K562 (cell line): Measurements from ENCODE around the gene SPHK2. TPM values are rescaled to one million over a fixed set of nuclear protein-coding genes. Genes with fewer than 3 reads are reported as not detected.

Experiments used
- ATAC-seq: fragments of 200-7000 bp; cut with Tn5 transposase; 3 replicates; pipeline ENCODE4 v1.9.1; 2020; ENCODE audit warnings: moderate library complexity
- BruUV-seq: library from RNA; stranded (reverse); fragments of 400-500 nt; replicated peaks from 2 replicates; lab custom pipeline; 2021; lab: Mats Ljungman, UMichigan
- CTCF ChIA-PET: fragments of 300-600 bp; formaldehyde crosslinking; extraction: SDS; loops from one replicate; lab custom pipeline; 2021; ENCODE audit warnings: low intra/inter-chr PET ratio; lab: Yijun Ruan, JAX
- POLR2A ChIA-PET: fragments of 300-600, 350-650 bp; sonication (Branson Sonifier 250); formaldehyde crosslinking; extraction: SDS; loops from one replicate; lab custom pipeline; 2021; ENCODE audit warnings: antibody characterized with exemption, inconsistent platforms; lab: Yijun Ruan, JAX
- DNase-seq, 4 experiments: peaks; one replicate each; pipeline versions ENCODE4 v3.0.0 to v3.0.0-alpha.2; 2011 to 2018; ENCODE audit warnings: low spot score in 3 of 4, mixed read lengths in 3 of 4; ENCODE audit errors: extremely low read depth in 1 of 4
- FAIRE-seq: peaks from 2 replicates; lab custom pipeline; 2011; peaks lifted over from hg19 to GRCh38; lab: Jason Lieb, UNC
- H2AFZ ChIP-seq: 2 replicates; pipeline ENCODE4 v1.6.0; 2011; ENCODE audit warnings: low read depth, low read length, control low read depth, inconsistent platforms
- H3K27ac ChIP-seq: fragments of 200-600 bp; 3 replicates; pipeline ENCODE4 v1.8.0; 2011; ENCODE audit warnings: low read depth, mild to moderate bottlenecking, control low read depth, inconsistent platforms, low read length, moderate library complexity, mixed read lengths; ENCODE audit errors: extremely low read depth
- H3K27me3 ChIP-seq, 2 experiments: fragments of 300-600 bp in 1 of 2; 2 replicates in 1 of 2; 3 replicates in 1 of 2; pipeline versions ENCODE4 v1.6.0 to v1.8.0; 2011; ENCODE audit warnings: inconsistent platforms in 2 of 2, low read length in 2 of 2, mild to moderate bottlenecking in 1 of 2, mixed read lengths in 1 of 2, moderate library complexity in 1 of 2; ENCODE audit not compliant: control insufficient read depth in 2 of 2, insufficient read depth in 2 of 2
- H3K36me3 ChIP-seq: fragments of 300-600 bp; 3 replicates; pipeline ENCODE4 v1.8.0; 2011; ENCODE audit warnings: mild to moderate bottlenecking, low read length, inconsistent platforms; ENCODE audit not compliant: control insufficient read depth, insufficient read depth
- H3K4me1 ChIP-seq, 2 experiments: fragments of 200-600 bp in 1 of 2; replicated peaks in 1 of 2; 2 replicates in 1 of 2; 3 replicates in 1 of 2; pipeline versions ENCODE4 v1.5.1 to v1.8.0; 2011; ENCODE audit warnings: inconsistent platforms in 2 of 2, low read length in 2 of 2, mild to moderate bottlenecking in 1 of 2, mixed read lengths in 1 of 2, moderate library complexity in 1 of 2; ENCODE audit not compliant: control insufficient read depth in 2 of 2, insufficient read depth in 2 of 2
- H3K4me2 ChIP-seq: 2 replicates; pipeline ENCODE4 v1.6.1; 2011; ENCODE audit warnings: low read length, control low read depth, inconsistent platforms, mixed read lengths; ENCODE audit not compliant: insufficient read depth
- H3K4me3 ChIP-seq: fragments of 200-600 bp; sonication (generic), shearing (Covaris generic); 2 replicates; pipeline ENCODE4 v1.5.1; 2016; ENCODE audit warnings: control low read depth, inconsistent platforms
- H3K79me2 ChIP-seq: fragments of 200-600 bp; 3 replicates; pipeline ENCODE4 v1.8.0; 2011; ENCODE audit warnings: low read length, inconsistent platforms; ENCODE audit not compliant: control insufficient read depth, insufficient read depth
- H3K9ac ChIP-seq, 2 experiments: 2 replicates each; pipeline versions ENCODE4 v1.6.0 to v1.6.1; 2011; ENCODE audit warnings: low read depth in 2 of 2, low read length in 2 of 2, control low read depth in 1 of 2, inconsistent platforms in 1 of 2, mild to moderate bottlenecking in 1 of 2, mixed read lengths in 1 of 2; ENCODE audit not compliant: insufficient read depth in 1 of 2
- H3K9me1 ChIP-seq: one replicate; pipeline ENCODE4 v1.6.0; 2011; ENCODE audit warnings: inconsistent platforms, mild to moderate bottlenecking, low read length, moderate library complexity; ENCODE audit not compliant: control insufficient read depth, insufficient read depth
- H3K9me3 ChIP-seq: replicated peaks from 2 replicates; pipeline ENCODE4 v1.5.1; 2011; ENCODE audit warnings: low read depth, low read length, inconsistent platforms; ENCODE audit not compliant: control insufficient read depth, insufficient read depth
- H4K20me1 ChIP-seq: replicated peaks from 2 replicates; pipeline ENCODE4 v1.6.1; 2011; ENCODE audit warnings: low read length, inconsistent platforms, mixed read lengths; ENCODE audit not compliant: control insufficient read depth, insufficient read depth
- BCOR ChIP-seq: fragments of 450-650 bp; IDR thresholded peaks from 2 replicates; pipeline ENCODE4 v1.6.1; 2016
- DEAF1 ChIP-seq: fragments of 450-650 bp; formaldehyde crosslinking; IDR thresholded peaks from 2 replicates; pipeline ENCODE4 v1.4.0; 2020; ENCODE audit warnings: mild to moderate bottlenecking, moderate library complexity
- KLF16 ChIP-seq: IDR thresholded peaks from 2 replicates; pipeline ENCODE4 v1.6.1; 2016; ENCODE audit warnings: antibody characterized with exemption
- RBM25 ChIP-seq: fragments of 200-400 bp; formaldehyde crosslinking; IDR thresholded peaks from 2 replicates; pipeline ENCODE4 v1.6.1; 2018; ENCODE audit warnings: low read length, low read depth, moderate library complexity; ENCODE audit not compliant: severe bottlenecking
- SMARCA5 ChIP-seq: fragments of 450-650 bp; IDR thresholded peaks from 2 replicates; pipeline ENCODE4 v1.6.1; 2016
- THAP7 ChIP-seq: fragments of 250-450 bp; sonication (Bioruptor Pico); IDR thresholded peaks from 2 replicates; pipeline ENCODE4 v1.5.0; 2021
- ZFP36 ChIP-seq: fragments of 150-350 bp; IDR thresholded peaks from 2 replicates; pipeline ENCODE4 v1.6.1; 2018; ENCODE audit warnings: low read length, low read depth; ENCODE audit not compliant: partially characterized antibody
- WGBS: fragments of 100-300 bp; shearing (Covaris generic); methylation state at CpG from one replicate; pipeline ENCODE4 v1.1.6; 2016; ENCODE audit warnings: low coverage, mixed read lengths; ENCODE audit not compliant: insufficient coverage; ENCODE audit errors: missing lambda C conversion rate; 5-methylcytosine and 5-hydroxymethylcytosine counted together
- in situ Hi-C: fragments of 300-500 bp; cut with MboI; formaldehyde crosslinking; loops from 4 replicates; pipeline ENCODE4 v1.15.0; 2018; ENCODE audit warnings: inconsistent platforms, mixed read lengths
- intact Hi-C: fragments of 100-400 bp; cut with micrococcal nuclease; formaldehyde crosslinking; loops from 2 replicates; pipeline ENCODE4 v1.14.2; 2022
- polyA plus RNA-seq, 8 experiments: library from polyadenylated mRNA; depleted of rRNA in 4 of 8; stranded (reverse) in 5 of 8; unstranded in 3 of 8; fragments of >200 nt; fragmentation: Nextera tagmentation in 2 of 8; fragmentation: Illumina TruSeq in 1 of 8; extraction: Ambion mirVana in 2 of 8; extraction: Trizol in 1 of 8; gene quantifications; 2 replicates each; pipeline versions ENCODE4 v1.2.1 to v1.2.3, GENCODE V29; 2011 to 2014; ENCODE audit warnings: inconsistent platforms in 1 of 8, missing spikeins in 1 of 8
- total RNA-seq, 7 experiments: library from RNA; depleted of rRNA in 6 of 7; stranded (reverse); fragments of >200 nt in 6 of 7; fragmentation: Illumina TruSeq in 2 of 7; extraction: Trizol in 2 of 7; gene quantifications; 2 replicates each; pipeline versions ENCODE4 v1.2.1 to v1.2.3, GENCODE V29; 2011 to 2021; ENCODE audit warnings: low replicate concordance in 1 of 7

The SPHK2 gene
- total and polyA plus RNA-seq, 9 of the 15 experiments (the other 6 are each of a cell fraction or from before 2014, with no cell fraction given), result 0.10 to 15.2 (median 2.9) TPM

GRCh38 chr19:48595171-48595570, 24.1 kb upstream of the SPHK2 start:
- Histone ChIP-seq H3K4me1 (peaks cover 0 to 30% of the 10 kb centered on the region in 2 experiments; a peak in 2 of 5 replicates), H4K20me1 (0 out of 2 replicates have a peak, but pooled peaks cover 2% of the 10 kb centered on the region), H3K4me3 (no peak overlapping the region), H3K27me3 (peaks cover 0 to 7% of the 10 kb centered on the region in 2 experiments; a peak in 2 of 5 replicates), H3K4me2 (no peak overlapping the region), H3K36me3 (no peaks in the 10 kb centered on the region), H2AFZ (no peak overlapping the region), H3K9me1 (peaks cover 2% of the 10 kb centered on the region), H3K79me2 (no peaks in the 10 kb centered on the region), H3K27ac (no peak overlapping the region), H3K9ac (no peak overlapping the region), H3K9me3 (no peaks in the 10 kb centered on the region)
- DNase-seq (no peak), FAIRE-seq (no peak), ATAC-seq (no peak)
- no peak for TF ChIP-seq THAP7 (CRISPR knock-in tag)
- TF ChIP-seq DEAF1, result no peak
- TF ChIP-seq SMARCA5, result peak; percentile 72; the same call in 1 of the 2 replicates
- TF ChIP-seq RBM25, result peak; percentile 72
- TF ChIP-seq BCOR, result peak; percentile 62
- TF ChIP-seq KLF16, result no peak
- TF ChIP-seq ZFP36, result peak; percentile 62
- POLR2A ChIA-PET, result interaction anchor here (0.5 to 2.6 kb wide), 3 partner anchors 10 to 22 kb away, joined by 3 to 9 read pairs (median 8); no protein-coding TSS in a partner anchor
- in situ Hi-C loops, result loop anchor here (25.0 kb wide), 1 partner anchor 1517 kb away; no protein-coding TSS in a partner anchor
- 36% methylated on average over 4 of the region's 9 CpGs for WGBS
- CTCF ChIA-PET, result no interaction called here
- intact Hi-C loops, result no loop called here
- BruUV-seq, result no TSS peak
